OCI-M2 (cell line): ENCODE results near the gene ID2.
"Not testable (repeated sequence)": the region's sequence is repeated elsewhere in the genome, so short reads cannot be mapped to it uniquely, and the experiment has no call there.

Source experiments
- DNase-seq: peaks from one replicate; lab custom pipeline; 2025; ENCODE audit not compliant: unreplicated experiment; lab: John Stamatoyannopoulos, UW

Gene ID2

GRCh38 chr2:8725838-8726237, 44.0 kb downstream of the ID2 start:
- no peak for DNase-seq

DNA sequence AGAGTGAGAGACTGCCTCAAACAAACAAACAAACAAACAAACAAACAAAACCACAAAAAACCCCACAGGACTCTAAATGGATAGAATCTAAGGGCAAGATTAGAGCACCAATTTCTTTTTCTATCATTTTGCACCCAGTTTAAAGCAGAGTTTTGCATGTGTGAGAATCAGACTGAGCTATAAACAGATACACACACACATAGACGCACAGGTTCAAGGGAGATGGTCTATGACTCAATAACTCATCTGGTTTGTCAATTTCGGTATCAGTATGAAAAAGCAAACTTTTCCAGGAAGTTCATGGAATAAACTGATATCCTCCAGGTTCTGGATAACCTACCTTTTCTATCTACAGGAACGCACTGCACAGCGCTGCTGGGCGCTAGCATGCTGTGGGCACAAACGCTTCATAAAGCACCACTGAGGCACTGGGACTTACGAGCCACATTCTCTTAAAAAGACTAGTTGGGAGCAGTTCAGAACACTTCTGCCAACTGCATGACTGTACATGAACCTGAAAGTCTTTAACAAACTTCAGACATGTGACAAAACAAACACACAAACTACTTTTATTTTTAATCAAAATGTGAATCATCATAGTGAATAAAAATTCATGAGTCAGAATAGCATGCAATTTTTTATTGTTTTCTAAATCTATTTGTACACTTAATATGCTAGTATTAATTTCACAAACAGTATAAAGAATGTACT, 46.6 kb downstream of the ID2 start:
- DNase-seq: no peak

GRCh38 chr2:8729101-8729500, 47.2 kb downstream of the ID2 start:
- DNase-seq: not testable (repeated sequence)

GRCh38 chr2:8729939-8730338, 48.1 kb downstream of the ID2 start:
- no peak for DNase-seq

- DNase-seq: no peak
Observed at GRCh38 chr2:8732601-8733000, 50.7 kb downstream of the ID2 start.
